HCT116 (cell line): ENCODE results near the gene TGFBR3. TPM values are rescaled to one million over a fixed set of nuclear protein-coding genes. Genes with fewer than 3 reads are reported as not detected.

Experiments used
- ATAC-seq: fragments of 200-7000 bp; cut with Tn5 transposase; 2 replicates; pipeline ENCODE4 v1.9.1; 2020; ENCODE audit warnings: mild to moderate bottlenecking, moderate library complexity
- BruUV-seq: library from RNA; stranded (reverse); fragments of 400-500 nt; replicated peaks from 2 replicates; lab custom pipeline; 2021; lab: Mats Ljungman, UMichigan
- CTCF ChIA-PET: fragments of 300-600 bp; sonication (Branson Sonifier 250); formaldehyde crosslinking; loops from one replicate; lab custom pipeline; 2021; ENCODE audit warnings: antibody characterized with exemption; lab: Charles Lee
- POLR2A ChIA-PET: fragments of 300-600, 350-600 bp; sonication (Branson Sonifier 250); formaldehyde crosslinking; loops from one replicate; lab custom pipeline; 2021; ENCODE audit warnings: antibody characterized with exemption; lab: Charles Lee
- RAD21 ChIA-PET, 2 experiments: fragments of 300-600 bp; sonication (Branson Sonifier 250); formaldehyde crosslinking; loops; one replicate each; lab custom pipeline; 2023; ENCODE audit warnings: low total read pairs in 2 of 2; ENCODE audit not compliant: uncharacterized antibody in 2 of 2, unreplicated experiment in 2 of 2, low non-redundant PET in 1 of 2; lab: Charles Lee
- DNase-seq: peaks from one replicate; pipeline ENCODE4 v3.0.0-alpha.2; 2010; ENCODE audit warnings: low read depth, low spot score
- H2AFZ ChIP-seq: fragments of 200-600 bp; shearing (Covaris generic), sonication (generic); 2 replicates; pipeline ENCODE4 v1.6.1; 2017; ENCODE audit warnings: low read depth, mixed run types, mixed read lengths, antibody characterized with exemption, low read length; ENCODE audit not compliant: poor library complexity, severe bottlenecking
- H3K27ac ChIP-seq: 2 replicates; pipeline ENCODE4 v1.5.1; 2012; ENCODE audit warnings: low read depth, low read length
- H3K27me3 ChIP-seq: fragments of 200-600 bp; sonication (generic); 2 replicates; pipeline ENCODE4 v1.6.1; 2016; ENCODE audit warnings: mixed run types, low read length, mixed read lengths; ENCODE audit not compliant: insufficient read depth
- H3K36me3 ChIP-seq, 2 experiments: fragments of 200-500 bp in 1 of 2; fragments of 200-600 bp in 1 of 2; sonication (Bioruptor generic) in 1 of 2; sonication (generic) in 1 of 2; 2 replicates each; pipeline versions ENCODE4 v1.5.1 to v1.6.1; 2014 to 2016; ENCODE audit warnings: low read length in 2 of 2, inconsistent platforms in 1 of 2, mixed read lengths in 1 of 2, mixed run types in 1 of 2; ENCODE audit not compliant: insufficient read depth in 2 of 2, control insufficient read depth in 1 of 2
- H3K4me1 ChIP-seq, 2 experiments: fragments of 200-600 bp in 1 of 2; sonication (generic) in 1 of 2; 2 replicates each; pipeline versions ENCODE4 v1.5.1 to v1.6.1; 2012 to 2017; ENCODE audit warnings: low read length in 2 of 2, inconsistent platforms in 1 of 2, mild to moderate bottlenecking in 1 of 2, mixed read lengths in 1 of 2, mixed run types in 1 of 2, moderate library complexity in 1 of 2; ENCODE audit not compliant: insufficient read depth in 2 of 2, control insufficient read depth in 1 of 2
- H3K4me2 ChIP-seq: fragments of 200-600 bp; sonication (generic); 2 replicates; pipeline ENCODE4 v1.6.1; 2017; ENCODE audit warnings: mixed run types, low read length, mixed read lengths
- H3K4me3 ChIP-seq, 2 experiments: fragments of 200-600 bp in 1 of 2; sonication (generic) in 1 of 2; replicated peaks in 1 of 2; 2 replicates each; pipeline ENCODE4 v1.5.1; 2011 to 2016; ENCODE audit warnings: low read length in 2 of 2, control low read depth in 1 of 2, low read depth in 1 of 2, mild to moderate bottlenecking in 1 of 2, mixed read lengths in 1 of 2, mixed run types in 1 of 2
- H3K79me2 ChIP-seq: fragments of 200-600 bp; sonication (generic); 2 replicates; pipeline ENCODE4 v1.6.1; 2017; ENCODE audit warnings: mild to moderate bottlenecking, mixed run types, low read length, moderate library complexity, mixed read lengths; ENCODE audit not compliant: insufficient read depth
- H3K9ac ChIP-seq: fragments of 200-600 bp; sonication (generic); 2 replicates; pipeline ENCODE4 v1.6.1; 2016; ENCODE audit warnings: low read length, mixed read lengths
- H3K9me2 ChIP-seq: fragments of 200-600 bp; sonication (generic), shearing (Covaris generic); 2 replicates; pipeline ENCODE4 v1.6.1; 2017; ENCODE audit warnings: mixed run types, mild to moderate bottlenecking, moderate library complexity; ENCODE audit not compliant: insufficient read depth
- H3K9me3 ChIP-seq, 2 experiments: fragments of 200-500 bp in 1 of 2; fragments of 200-600 bp in 1 of 2; sonication (Bioruptor generic) in 1 of 2; sonication (generic) in 1 of 2; 2 replicates each; pipeline ENCODE4 v1.6.1; 2014 to 2017; ENCODE audit warnings: low read length in 2 of 2, mixed read lengths in 2 of 2, inconsistent platforms in 1 of 2, low read depth in 1 of 2, mild to moderate bottlenecking in 1 of 2, mixed run types in 1 of 2, moderate library complexity in 1 of 2; ENCODE audit not compliant: control insufficient read depth in 1 of 2, insufficient read depth in 1 of 2
- H4K20me1 ChIP-seq: fragments of 200-600 bp; sonication (generic), shearing (Covaris generic); 2 replicates; pipeline ENCODE4 v1.6.1; 2017; ENCODE audit warnings: mixed run types, mild to moderate bottlenecking, moderate library complexity; ENCODE audit not compliant: insufficient read depth
- CBX3 ChIP-seq: IDR thresholded peaks from 2 replicates; pipeline ENCODE4 v1.6.1; 2012; ENCODE audit warnings: low read depth
- JUND ChIP-seq: IDR thresholded peaks from 2 replicates; pipeline ENCODE4 v1.6.1; 2012
- ZBTB33 ChIP-seq: IDR thresholded peaks from 2 replicates; pipeline ENCODE4 v1.6.1; 2011; ENCODE audit warnings: mild to moderate bottlenecking, low read length, moderate library complexity; ENCODE audit not compliant: insufficient replicate concordance; ENCODE audit errors: extremely low read depth
- intact Hi-C: fragments of 100-400 bp; cut with micrococcal nuclease; formaldehyde crosslinking; loops from 2 replicates; pipeline ENCODE4 v1.10.0; 2022
- total RNA-seq: library from RNA; stranded (reverse); gene quantifications from one replicate; pipeline ENCODE4 v1.2.1, GENCODE V29; 2021; ENCODE audit not compliant: unreplicated experiment

The TGFBR3 gene
- total RNA-seq, 1 experiment from 2014 or later, result 7.1 TPM

GRCh38 chr1:91747666-91748065 is 138.3 kb downstream of the TGFBR3 start (continued):
- no peak for TF ChIP-seq ZBTB33

- Histone ChIP-seq H3K4me1 (peaks cover 6% of the 10 kb centered on the region in 2 experiments; a peak in 1 of 4 replicates), H3K9ac (no peak overlapping the region), H3K9me2 (no peaks in the 10 kb centered on the region), H3K4me3 (no peak overlapping the region), H3K36me3 (no peaks in the 10 kb centered on the region), H3K9me3 (peaks cover 0 to 11% of the 10 kb centered on the region in 2 experiments; a peak in 2 of 4 replicates), H3K79me2 (no peaks in the 10 kb centered on the region), H3K27me3 (no peaks in the 10 kb centered on the region), H3K4me2 (no peak overlapping the region), H2AFZ (no peak overlapping the region), H4K20me1 (no peaks in the 10 kb centered on the region), H3K27ac (no peak overlapping the region)
- DNase-seq (no peak), ATAC-seq (no peak)
- TF ChIP-seq JUND (no peak), CBX3 (peak; percentile 44; the same call in 1 of the 2 replicates)
- intact Hi-C loops, result no loop called here
- POLR2A ChIA-PET, result no interaction called here
- RAD21 ChIA-PET, result no interaction called here
- CTCF ChIA-PET, result no interaction called here
- no TSS peak for BruUV-seq
Measured at GRCh38 chr1:91746728-91747338, 139.1 kb downstream of the TGFBR3 start.
